Nephron (organoid): ENCODE results near the gene EIF4E1B.

ENCODE experiments used
- H3K27ac Mint-ChIP-seq, 3 experiments: 2 replicates each; pipeline ENCODE4 v1.8.0; 2020; ENCODE audit warnings: mixed read lengths in 3 of 3, mild to moderate bottlenecking in 2 of 3, moderate library complexity in 1 of 3
- H3K27me3 Mint-ChIP-seq: 2 replicates; pipeline ENCODE4 v1.8.0; 2021; ENCODE audit warnings: low read depth, mild to moderate bottlenecking, moderate library complexity, mixed read lengths
- H3K36me3 Mint-ChIP-seq: 2 replicates; pipeline ENCODE4 v1.8.0; 2020; ENCODE audit warnings: low read depth, mixed read lengths
- H3K4me1 Mint-ChIP-seq: 2 replicates; pipeline ENCODE4 v1.8.0; 2020; ENCODE audit warnings: mixed read lengths
- H3K4me3 Mint-ChIP-seq, 3 experiments: 2 replicates each; pipeline ENCODE4 v1.8.0; 2020; ENCODE audit warnings: mild to moderate bottlenecking in 3 of 3, mixed read lengths in 3 of 3, moderate library complexity in 2 of 3
- H3K9me3 Mint-ChIP-seq: 2 replicates; pipeline ENCODE4 v1.8.0; 2020; ENCODE audit warnings: mixed read lengths
- CTCF ChIP-seq, 3 experiments: fragments of 200-600 bp; sonication (generic); IDR thresholded peaks; one replicate each; pipeline ENCODE4 v1.5.0; 2021; ENCODE audit warnings: antibody characterized with exemption in 3 of 3; ENCODE audit not compliant: unreplicated experiment in 3 of 3

Gene EIF4E1B

GRCh38 chr5:176694146-176694545 lies 63.7 kb downstream of the EIF4E1B start:
- TF ChIP-seq CTCF (IDR thresholded peaks at IDR 0.05; ENCODE audit: unreplicated experiment in 3 of 3): no peak
- Mint-ChIP-seq H3K4me3 (no peak overlapping the region), H3K27me3 (peaks cover 86% of the 10 kb centered on the region), H3K4me1 (peaks cover 32% of the 10 kb centered on the region), H3K9me3 (no peaks in the 10 kb centered on the region), H3K36me3 (no peaks in the 10 kb centered on the region), H3K27ac (peak overlapping the region in 1 of 3 experiments; percentile 69)

GRCh38 chr5:176694631-176695030 lies 64.2 kb downstream of the EIF4E1B start:
- no peak for TF ChIP-seq CTCF (IDR thresholded peaks at IDR 0.05; ENCODE audit: unreplicated experiment in 3 of 3)
- no peak overlapping the region for H3K27ac Mint-ChIP-seq
- H3K4me3 Mint-ChIP-seq: no peak overlapping the region
- H3K27me3 Mint-ChIP-seq: peaks cover 84% of the 10 kb centered on the region
- H3K4me1 Mint-ChIP-seq: peaks cover 32% of the 10 kb centered on the region
- no peaks in the 10 kb centered on the region for H3K36me3 Mint-ChIP-seq
- H3K9me3 Mint-ChIP-seq: no peaks in the 10 kb centered on the region

- no peak for TF ChIP-seq CTCF (IDR thresholded peaks at IDR 0.05; ENCODE audit: unreplicated experiment in 3 of 3)
- H3K4me3 Mint-ChIP-seq: no peak overlapping the region
- peaks cover 84% of the 10 kb centered on the region for H3K27me3 Mint-ChIP-seq
- no peaks in the 10 kb centered on the region for H3K9me3 Mint-ChIP-seq
- peaks cover 35% of the 10 kb centered on the region for H3K4me1 Mint-ChIP-seq
- H3K27ac Mint-ChIP-seq: no peak overlapping the region
- H3K36me3 Mint-ChIP-seq: no peaks in the 10 kb centered on the region
These were observed 64.6 kb downstream of the EIF4E1B start for GRCh38 chr5:176695073-176695472.
